Uterus (tissue), 4 donors: ENCODE measurements around the gene UNC13B. TPM values are rescaled to one million over a fixed set of nuclear protein-coding genes. Genes with fewer than 3 reads are reported as not detected.

ENCODE experiments used
- DNase-seq, 2 donors: peaks; one replicate each; pipeline ENCODE4 v3.0.0-alpha.2; 2019 to 2020
- H3K27ac ChIP-seq, 2 donors: fragments of 200-600 bp; sonication (generic); 1 replicate in 1 of 2; 2 replicates in 1 of 2; pipeline ENCODE4 v1.5.1; 2016 to 2018
- H3K27me3 ChIP-seq, 2 donors: fragments of 200-600 bp; sonication (generic); one replicate each; pipeline ENCODE4 v1.5.1; 2018 to 2019; ENCODE audit warnings: control low read depth in 1 of 2
- H3K36me3 ChIP-seq, 2 donors: fragments of 200-600 bp; sonication (generic); one replicate each; pipeline ENCODE4 v1.5.1; 2019; ENCODE audit warnings: control low read depth in 1 of 2
- H3K4me1 ChIP-seq, 2 donors: fragments of 200-600 bp; sonication (generic); one replicate each; pipeline ENCODE4 v1.5.1; 2018 to 2019; ENCODE audit warnings: control low read depth in 1 of 2
- H3K4me3 ChIP-seq, 2 donors: fragments of 200-600 bp; sonication (generic); 1 replicate in 1 of 2; 2 replicates in 1 of 2; pipeline ENCODE4 v1.5.1; 2018 to 2019; ENCODE audit warnings: mild to moderate bottlenecking in 1 of 2
- H3K9me3 ChIP-seq, 2 donors: fragments of 200-600 bp; sonication (generic); one replicate each; pipeline ENCODE4 v1.5.1; 2019; ENCODE audit warnings: control low read depth in 1 of 2
- CTCF ChIP-seq, 4 experiments: fragments of 200-600 bp in 2 of 4; fragments of 450-650 bp in 2 of 4; sonication (generic) in 2 of 4; IDR thresholded peaks; one replicate each; pipeline ENCODE4 v1.5.1; 2016 to 2019; ENCODE audit warnings: antibody characterized with exemption in 4 of 4, mild to moderate bottlenecking in 2 of 4, moderate library complexity in 1 of 4
- POLR2A ChIP-seq, 2 donors: fragments of 450-650 bp; IDR thresholded peaks; one replicate each; pipeline ENCODE4 v1.6.1; 2016; ENCODE audit warnings: antibody characterized with exemption in 2 of 2, mild to moderate bottlenecking in 1 of 2, moderate library complexity in 1 of 2
- intact Hi-C: fragments of 100-400 bp; cut with DNase I; formaldehyde crosslinking; loops from one replicate; pipeline ENCODE4 v1.15.1; 2023; ENCODE audit warnings: low total_unique reads
- total RNA-seq, 4 donors: library from RNA; depleted of rRNA in 3 of 4; stranded (reverse); fragments of >200 nt in 3 of 4; gene quantifications; one replicate each; pipeline versions ENCODE4 v1.1.0 to v1.2.4, GENCODE V29; 2014 to 2023
- donor health status: DM: yes; HTN: yes; CAD: no.

Gene UNC13B
- total RNA-seq, 4 donors from 2014 or later = 11.2 to 37.1 (median 14.6) TPM

DNA sequence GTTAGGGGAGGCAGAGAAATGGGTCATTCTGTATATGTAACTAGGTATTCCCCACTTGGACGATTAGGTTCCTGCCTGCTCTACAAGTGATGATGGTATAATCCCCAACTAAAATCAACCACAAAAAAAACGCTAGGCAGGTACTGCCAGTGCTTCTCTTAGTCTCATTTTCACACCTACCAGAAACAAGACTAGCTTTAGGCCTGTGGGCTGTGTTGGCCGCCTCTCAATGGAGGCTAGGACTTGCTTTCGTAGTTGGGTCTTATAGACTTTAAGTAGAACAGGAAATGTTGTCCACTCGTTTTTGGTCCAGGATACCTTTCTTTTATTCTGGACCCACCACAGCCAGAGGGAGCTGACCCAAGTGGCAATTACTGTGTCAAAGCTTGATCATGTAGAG lies 111.8 kb downstream of the UNC13B start:
- H3K4me1 ChIP-seq = no peaks in the 10 kb centered on the region
- no peaks in the 10 kb centered on the region for H3K36me3 ChIP-seq
- no peaks in the 10 kb centered on the region for H3K9me3 ChIP-seq
- TF ChIP-seq CTCF (IDR thresholded peaks at IDR 0.05) = no peak
- no peak overlapping the region for H3K4me3 ChIP-seq
- no peaks in the 10 kb centered on the region for H3K27me3 ChIP-seq
- intact Hi-C loops = no loop called here
- no peak overlapping the region for H3K27ac ChIP-seq
- DNase-seq = no peak

DNA sequence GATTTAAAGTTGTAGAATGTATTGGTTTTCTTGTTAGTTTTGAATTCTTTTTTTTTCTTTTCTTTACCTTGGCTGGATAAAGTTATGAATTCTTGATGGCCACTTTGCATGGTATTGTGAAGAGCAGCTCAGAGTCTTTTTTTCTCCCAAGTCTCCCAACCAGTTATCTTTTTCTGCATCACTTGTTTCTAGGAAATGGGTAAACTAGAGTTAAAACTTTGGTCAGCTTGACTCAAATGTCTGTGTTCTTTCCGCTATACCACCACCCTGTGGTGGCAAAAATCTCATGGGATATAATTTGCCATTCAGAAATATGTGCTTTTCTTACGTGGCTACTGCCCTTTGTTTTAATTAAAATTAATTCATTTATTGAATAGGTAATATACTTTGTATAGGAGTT lies 113.2 kb downstream of the UNC13B start:
- Histone ChIP-seq H3K9me3 (no peaks in the 10 kb centered on the region), H3K36me3 (no peaks in the 10 kb centered on the region), H3K27me3 (no peaks in the 10 kb centered on the region), H3K4me1 (no peaks in the 10 kb centered on the region), H3K27ac (no peak overlapping the region), H3K4me3 (no peak overlapping the region)
- TF ChIP-seq CTCF (IDR thresholded peaks at IDR 0.05) (no peak), POLR2A (IDR thresholded peaks at IDR 0.05) (no peak)
- DNase-seq = no peak
- intact Hi-C loops = no loop called here

- peak overlapping the region in 1 of 2 donors; percentile 23 for H3K4me3 ChIP-seq
- DNase-seq = no peak
- TF ChIP-seq CTCF (IDR thresholded peaks at IDR 0.05) (no peak), POLR2A (IDR thresholded peaks at IDR 0.05) (no peak)
- intact Hi-C loops = no loop called here
- H3K9me3 ChIP-seq = no peaks in the 10 kb centered on the region
- no peaks in the 10 kb centered on the region for H3K27me3 ChIP-seq
- no peaks in the 10 kb centered on the region for H3K36me3 ChIP-seq
- no peaks in the 10 kb centered on the region for H3K4me1 ChIP-seq
- peak overlapping the region; percentile 44 to 67 for H3K27ac ChIP-seq
Observed at GRCh38 chr9:35277171-35277520, 115.3 kb downstream of the UNC13B start.

DNA sequence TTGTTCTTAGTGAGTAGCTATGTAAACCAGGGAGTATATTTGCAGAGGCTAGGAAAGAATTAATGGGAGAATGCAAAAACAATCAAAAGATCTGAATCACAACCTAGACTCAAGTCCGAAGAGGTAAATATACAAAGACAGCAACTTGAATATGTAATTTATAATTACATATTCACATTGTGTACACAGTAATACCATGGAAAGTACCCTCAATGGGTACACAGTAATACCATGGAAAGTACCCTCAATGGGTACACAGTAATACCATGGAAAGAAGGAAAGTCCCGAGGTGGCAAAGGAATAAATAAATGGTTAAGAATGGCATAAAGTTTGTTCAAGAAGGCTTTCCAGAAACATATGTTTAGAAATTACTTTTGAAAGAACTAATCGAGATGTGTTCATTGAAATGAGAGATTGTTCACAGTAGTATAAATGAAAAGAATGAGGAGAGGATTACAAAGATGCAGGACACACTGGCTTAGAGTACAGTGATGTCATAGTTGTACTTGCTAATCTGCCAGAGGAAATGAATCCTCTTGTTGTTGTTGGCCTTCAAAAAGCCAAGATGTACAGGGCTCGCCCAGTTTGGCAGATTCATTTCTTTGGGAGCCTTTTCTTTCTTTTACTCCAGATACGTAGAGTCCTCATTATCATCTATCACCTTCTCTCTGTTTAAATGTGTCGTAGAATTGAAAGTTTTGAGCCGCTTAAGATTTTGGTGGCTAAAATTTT lies 116.0 kb downstream of the UNC13B start:
- no peaks in the 10 kb centered on the region for H3K4me1 ChIP-seq
- TF ChIP-seq POLR2A (IDR thresholded peaks at IDR 0.05) (no peak), CTCF (IDR thresholded peaks at IDR 0.05) (no peak)
- peak overlapping the region; percentile 44 to 67 for H3K27ac ChIP-seq
- no peak for DNase-seq
- no peaks in the 10 kb centered on the region for H3K36me3 ChIP-seq
- intact Hi-C loops = no loop called here
- no peak overlapping the region for H3K4me3 ChIP-seq
- no peaks in the 10 kb centered on the region for H3K27me3 ChIP-seq
- no peaks in the 10 kb centered on the region for H3K9me3 ChIP-seq

GRCh38 chr9:35279946-35280345 lies 118.1 kb downstream of the UNC13B start:
- Histone ChIP-seq H3K36me3 (no peaks in the 10 kb centered on the region), H3K27me3 (no peaks in the 10 kb centered on the region), H3K9me3 (no peaks in the 10 kb centered on the region), H3K4me3 (no peak overlapping the region), H3K4me1 (no peaks in the 10 kb centered on the region), H3K27ac (no peak overlapping the region)
- DNase-seq = no peak
- TF ChIP-seq POLR2A (IDR thresholded peaks at IDR 0.05) (no peak), CTCF (IDR thresholded peaks at IDR 0.05) (no peak)
- intact Hi-C loops = no loop called here
